Endothelial cell of umbilical vein (primary cell): ENCODE data around the gene PACSIN2. TPM values are rescaled to one million over a fixed set of nuclear protein-coding genes. Genes with fewer than 3 reads are reported as not detected.

Experiments
- BruUV-seq: library from RNA; stranded (reverse); fragments of 400-500 nt; replicated peaks from 2 replicates; lab custom pipeline; 2021; lab: Mats Ljungman, UMichigan
- CTCF ChIA-PET: fragments of 300-600, 350-600 bp; sonication (Branson Sonifier 250); formaldehyde crosslinking; loops from one replicate; lab custom pipeline; 2021; ENCODE audit warnings: antibody characterized with exemption, inconsistent platforms; lab: Charles Lee
- POLR2A ChIA-PET: fragments of 300-600, 350-600 bp; sonication (Branson Sonifier 250); formaldehyde crosslinking; loops from one replicate; lab custom pipeline; 2021; ENCODE audit warnings: antibody characterized with exemption, inconsistent platforms; lab: Charles Lee
- DNase-seq: peaks from one replicate; pipeline ENCODE4 v3.0.0-alpha.2; 2011; ENCODE audit warnings: low read depth, low spot score
- FAIRE-seq: peaks from 2 replicates; lab custom pipeline; 2011; peaks lifted over from hg19 to GRCh38; lab: Jason Lieb, UNC
- H2AFZ ChIP-seq: 2 replicates; pipeline ENCODE4 v1.6.0; 2012; ENCODE audit warnings: low read depth, low read length, control low read depth, inconsistent platforms
- H3K27ac ChIP-seq: 2 replicates; pipeline ENCODE4 v1.5.1; 2011; ENCODE audit warnings: low read depth, mild to moderate bottlenecking, control low read depth, low read length, moderate library complexity; ENCODE audit not compliant: insufficient read depth
- H3K27me3 ChIP-seq, 2 experiments: 2 replicates each; pipeline versions ENCODE4 v1.6.0 to v1.6.1; 2011; ENCODE audit warnings: low read length in 2 of 2, mixed read lengths in 1 of 2; ENCODE audit not compliant: control insufficient read depth in 2 of 2, insufficient read depth in 2 of 2
- H3K36me3 ChIP-seq, 2 experiments: 2 replicates in 1 of 2; 3 replicates in 1 of 2; pipeline ENCODE4 v1.5.1; 2011; ENCODE audit warnings: low read length in 2 of 2, mild to moderate bottlenecking in 1 of 2, moderate library complexity in 1 of 2; ENCODE audit not compliant: control insufficient read depth in 2 of 2, insufficient read depth in 2 of 2; ENCODE audit errors: extremely low read depth in 1 of 2
- H3K4me1 ChIP-seq: 3 replicates; pipeline ENCODE4 v1.5.1; 2011; ENCODE audit warnings: mild to moderate bottlenecking, low read length; ENCODE audit not compliant: control insufficient read depth, insufficient read depth; ENCODE audit errors: extremely low read depth
- H3K4me2 ChIP-seq: 2 replicates; pipeline ENCODE4 v1.6.1; 2011; ENCODE audit warnings: low read length, control low read depth, mixed read lengths; ENCODE audit not compliant: insufficient read depth
- H3K4me3 ChIP-seq, 3 experiments: fragments of 200-600 bp in 1 of 3; sonication (generic), shearing (Covaris generic) in 1 of 3; replicated peaks in 1 of 3; 2 replicates each; pipeline ENCODE4 v1.5.1; 2011 to 2016; ENCODE audit warnings: control low read depth in 3 of 3, low read length in 3 of 3, mild to moderate bottlenecking in 2 of 3, inconsistent platforms in 1 of 3, low read depth in 1 of 3, moderate library complexity in 1 of 3; ENCODE audit not compliant: insufficient read depth in 1 of 3
- H3K79me2 ChIP-seq: 2 replicates; pipeline ENCODE4 v1.6.0; 2012; ENCODE audit warnings: low read length, inconsistent platforms; ENCODE audit not compliant: control insufficient read depth, insufficient read depth
- H3K9ac ChIP-seq: replicated peaks from 2 replicates; pipeline ENCODE3; 2011; ENCODE audit warnings: low read length, control low read depth; ENCODE audit not compliant: insufficient read depth; ENCODE audit errors: extremely low read depth
- H3K9me1 ChIP-seq: replicated peaks from 3 replicates; pipeline ENCODE4 v1.6.0; 2011; ENCODE audit warnings: mild to moderate bottlenecking, low read length; ENCODE audit not compliant: control insufficient read depth, insufficient read depth; ENCODE audit errors: extremely low read depth
- H3K9me3 ChIP-seq: replicated peaks from 2 replicates; pipeline ENCODE4 v1.5.1; 2012; ENCODE audit warnings: low read length, inconsistent platforms; ENCODE audit not compliant: control insufficient read depth, insufficient read depth
- H4K20me1 ChIP-seq: replicated peaks from 2 replicates; pipeline ENCODE3; 2011; ENCODE audit warnings: mild to moderate bottlenecking, low read length; ENCODE audit not compliant: control insufficient read depth, insufficient read depth; ENCODE audit errors: extremely low read depth
- CTCF ChIP-seq, 2 donors: IDR thresholded peaks; 1 replicate in 1 of 2; 2 replicates in 1 of 2; pipeline ENCODE4 v1.5.1; 2011; ENCODE audit warnings: low read length in 2 of 2, mild to moderate bottlenecking in 2 of 2, moderate library complexity in 2 of 2, control low read depth in 1 of 2, inconsistent platforms in 1 of 2, low read depth in 1 of 2; ENCODE audit not compliant: insufficient read depth in 1 of 2; ENCODE audit errors: extremely low read depth in 1 of 2
- EZH2 ChIP-seq: IDR thresholded peaks from 2 replicates; pipeline ENCODE4 v1.6.1; 2012; ENCODE audit warnings: borderline replicate concordance, low read depth, mild to moderate bottlenecking, moderate library complexity, low read length, inconsistent platforms; ENCODE audit not compliant: severe bottlenecking
- FOS ChIP-seq: IDR thresholded peaks from 2 replicates; pipeline ENCODE4 v1.6.1; 2011; ENCODE audit warnings: mild to moderate bottlenecking, low read length, moderate library complexity, borderline replicate concordance; ENCODE audit not compliant: insufficient read depth
- GATA2 ChIP-seq: IDR thresholded peaks from 2 replicates; pipeline ENCODE4 v1.7.0; 2011; ENCODE audit warnings: low read depth, mild to moderate bottlenecking, moderate library complexity, mixed read lengths, low read length; ENCODE audit not compliant: insufficient read length, insufficient read depth
- JUN ChIP-seq: IDR thresholded peaks from 2 replicates; pipeline ENCODE4 v1.6.1; 2011; ENCODE audit warnings: borderline replicate concordance, low read depth; ENCODE audit not compliant: insufficient read length, insufficient read depth
- MYC ChIP-seq: IDR thresholded peaks from one replicate; pipeline ENCODE4 v1.6.1; 2011; ENCODE audit warnings: mild to moderate bottlenecking, low read depth, low read length
- POLR2A ChIP-seq: IDR thresholded peaks from 2 replicates; pipeline ENCODE4 v1.6.1; 2012; ENCODE audit warnings: low read depth, mild to moderate bottlenecking, control low read depth, low read length
- POLR2AphosphoS5 ChIP-seq: IDR thresholded peaks from 2 replicates; pipeline ENCODE4 v1.6.1; 2012; ENCODE audit warnings: low read depth, mild to moderate bottlenecking, control low read depth, low read length, moderate library complexity; ENCODE audit not compliant: insufficient read depth
- dilution Hi-C: fragments of 300-500 bp; cut with MboI; formaldehyde crosslinking; loops from one replicate; pipeline ENCODE4 v1.15.0; 2019; ENCODE audit warnings: low sequenced_read_pairs; ENCODE audit not compliant: extremely low pct_ligation_motif_present
- intact Hi-C: fragments of 100-400 bp; cut with micrococcal nuclease; formaldehyde crosslinking; loops from one replicate; pipeline ENCODE4 v1.10.0; 2022
- polyA plus RNA-seq, 4 experiments: library from polyadenylated mRNA; depleted of rRNA in 3 of 4; stranded (reverse) in 3 of 4; unstranded in 1 of 4; fragments of >200 nt; gene quantifications; 2 replicates each; pipeline versions ENCODE4 v1.2.1 to v1.2.3, GENCODE V29; 2011 to 2012; ENCODE audit warnings: missing spikeins in 1 of 4
- total RNA-seq: library from RNA; stranded (reverse); gene quantifications from 2 replicates; pipeline ENCODE4 v1.2.3, GENCODE V29; 2021
- TF ChIP-seq, protein P1 (sequence below): IDR thresholded peaks from 2 replicates; pipeline ENCODE4 v1.6.1; 2011; ENCODE audit not compliant: insufficient read depth, insufficient read length

PACSIN2 gene
- total and polyA plus RNA-seq, 2 donors (not counting 3 experiments of a cell fraction or from before 2014, with no cell fraction given): 46.2 to 64.5 TPM

GRCh38 chr22:43008921-43009320, 6.0 kb downstream of the PACSIN2 start:
- H3K27me3 ChIP-seq: no peaks in the 10 kb centered on the region
- H3K9me3 ChIP-seq: no peaks in the 10 kb centered on the region
- no peak overlapping the region for H3K9ac ChIP-seq
- TF ChIP-seq, protein P1, sequence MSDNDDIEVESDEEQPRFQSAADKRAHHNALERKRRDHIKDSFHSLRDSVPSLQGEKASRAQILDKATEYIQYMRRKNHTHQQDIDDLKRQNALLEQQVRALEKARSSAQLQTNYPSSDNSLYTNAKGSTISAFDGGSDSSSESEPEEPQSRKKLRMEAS: no peak
- TF ChIP-seq EZH2 (no peak), GATA2 (no peak), FOS (no peak), POLR2A (no peak), MYC (no peak), CTCF (IDR thresholded peaks at IDR 0.05; ENCODE audit: extremely low read depth in 1 of 2, insufficient read depth in 1 of 2, low read depth in 1 of 2, low read length in 2 of 2) (no peak), JUN (no peak), POLR2AphosphoS5 (no peak)
- H3K27ac ChIP-seq: no peak overlapping the region
- H3K4me2 ChIP-seq: no peak overlapping the region
- CTCF ChIA-PET: interaction anchor here (1.0 kb wide), 1 partner anchor 9 kb away, joined by 3 read pairs; no protein-coding TSS in a partner anchor
- dilution Hi-C loops (no loop called here), intact Hi-C loops (no loop called here)
- H4K20me1 ChIP-seq: no peaks in the 10 kb centered on the region
- no peaks in the 10 kb centered on the region for H3K36me3 ChIP-seq
- peaks cover 85% of the 10 kb centered on the region for H3K79me2 ChIP-seq
- DNase-seq (no peak), FAIRE-seq (no peak)
- H2AFZ ChIP-seq: no peak overlapping the region
- POLR2A ChIA-PET: no interaction called here
- no peaks in the 10 kb centered on the region for H3K9me1 ChIP-seq
- peaks cover 27% of the 10 kb centered on the region for H3K4me1 ChIP-seq
- H3K4me3 ChIP-seq: no peak overlapping the region
- BruUV-seq: no TSS peak
